Lower lobe of right lung (tissue), 2 donors: ENCODE results near the gene TTC32. TPM values are rescaled to one million over a fixed set of nuclear protein-coding genes. Genes with fewer than 3 reads are reported as not detected.
"Not testable (repeated sequence)": the region's sequence is repeated elsewhere in the genome, so short reads cannot be mapped to it uniquely, and the experiment has no call there.

Source experiments
- ATAC-seq, 2 donors: fragments of 200-7000 bp; cut with Tn5 transposase; one replicate each; pipeline ENCODE4 v1.9.1; 2020 to 2022; ENCODE audit warnings: mild to moderate bottlenecking in 2 of 2, moderate library complexity in 2 of 2
- DNase-seq: peaks from one replicate; pipeline ENCODE4 v3.0.0-alpha.2; 2020
- H3K27ac ChIP-seq: fragments of 200-600 bp; one replicate; pipeline ENCODE4 v1.8.0; 2022
- H3K27me3 ChIP-seq: fragments of 200-600 bp; one replicate; pipeline ENCODE4 v1.8.0; 2022; ENCODE audit warnings: low read depth
- H3K36me3 ChIP-seq: fragments of 200-600 bp; one replicate; pipeline ENCODE4 v1.8.0; 2022; ENCODE audit warnings: mild to moderate bottlenecking
- H3K4me1 ChIP-seq: fragments of 200-600 bp; one replicate; pipeline ENCODE4 v1.8.0; 2022
- H3K4me3 ChIP-seq: fragments of 200-600 bp; one replicate; pipeline ENCODE4 v1.8.0; 2022; ENCODE audit warnings: mild to moderate bottlenecking
- H3K9me3 ChIP-seq: fragments of 200-600 bp; one replicate; pipeline ENCODE4 v1.8.0; 2022
- intact Hi-C: fragments of 100-400 bp; cut with DNase I; formaldehyde crosslinking; loops from one replicate; pipeline ENCODE4 v1.11.0; 2022
- total RNA-seq: library from RNA; stranded (reverse); fragmentation: NEBNext Ultra II Directional; extraction: Animal tissue kit (Norgen Biotek cat#: 25700); gene quantifications from one replicate; pipeline ENCODE4 v1.2.1, GENCODE V29; 2021
- TF ChIP-seq, protein P1 (sequence below): fragments of 200-600 bp; IDR thresholded peaks from one replicate; pipeline ENCODE4 v1.8.0; 2022; ENCODE audit warnings: antibody characterized with exemption, mild to moderate bottlenecking
- donor health status: DM: no; HTN: yes; CAD: no; lungs with severe emphysema.

TTC32 gene
- total RNA-seq, 1 donor from 2014 or later, result 10.3 TPM

DNA sequence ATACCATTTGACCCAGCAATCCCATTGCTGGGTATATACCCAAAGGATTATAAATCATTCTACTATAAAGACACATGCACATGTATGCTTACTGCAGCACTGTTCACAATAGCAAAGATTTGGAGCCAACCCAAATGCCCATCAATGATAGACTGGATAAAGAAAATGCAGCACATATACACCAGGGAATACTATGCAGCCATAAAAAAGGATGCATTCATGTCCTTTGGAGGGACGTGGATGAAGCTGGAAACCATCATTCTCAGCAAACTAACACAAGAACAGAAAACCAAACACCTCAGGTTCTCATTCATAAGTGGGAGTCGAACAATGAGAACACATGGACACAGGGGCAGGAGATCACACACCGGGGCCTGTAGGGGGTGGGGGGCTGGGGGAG, 20.4 kb upstream of the TTC32 start:
- H3K36me3 ChIP-seq, H3K4me1 ChIP-seq, DNase-seq, ATAC-seq, H3K27me3 ChIP-seq, H3K9me3 ChIP-seq, intact Hi-C loops, H3K4me3 ChIP-seq, H3K27ac ChIP-seq: not testable (repeated sequence)

DNA sequence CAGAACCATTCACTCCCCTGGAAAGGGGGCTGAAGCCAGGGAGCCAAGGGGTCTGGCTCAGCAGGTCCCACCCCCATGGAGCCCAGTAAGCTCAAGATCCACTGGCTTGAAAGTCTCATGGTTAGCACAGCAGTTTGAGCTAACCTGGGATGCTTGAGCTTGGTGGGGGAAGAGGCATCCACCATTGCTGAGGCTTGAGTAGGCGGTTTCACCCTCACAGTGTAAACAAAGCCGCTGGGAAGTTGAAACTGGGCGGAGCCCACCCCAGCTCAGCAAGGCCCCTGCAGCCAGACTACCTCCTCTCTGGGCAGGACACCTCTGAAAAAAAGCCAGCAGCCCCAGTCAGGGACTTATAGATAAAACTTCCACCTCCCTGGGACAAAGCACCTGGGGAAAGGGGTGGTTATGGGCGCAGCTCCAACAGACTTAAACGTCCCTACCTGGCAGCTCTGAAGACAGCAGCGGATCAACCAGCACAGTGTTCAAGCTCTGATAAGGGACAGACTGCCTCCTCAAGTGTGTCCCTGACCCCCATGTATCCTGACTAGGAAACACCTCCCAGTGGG, 14.7 kb upstream of the TTC32 start:
- TF ChIP-seq, protein P1, sequence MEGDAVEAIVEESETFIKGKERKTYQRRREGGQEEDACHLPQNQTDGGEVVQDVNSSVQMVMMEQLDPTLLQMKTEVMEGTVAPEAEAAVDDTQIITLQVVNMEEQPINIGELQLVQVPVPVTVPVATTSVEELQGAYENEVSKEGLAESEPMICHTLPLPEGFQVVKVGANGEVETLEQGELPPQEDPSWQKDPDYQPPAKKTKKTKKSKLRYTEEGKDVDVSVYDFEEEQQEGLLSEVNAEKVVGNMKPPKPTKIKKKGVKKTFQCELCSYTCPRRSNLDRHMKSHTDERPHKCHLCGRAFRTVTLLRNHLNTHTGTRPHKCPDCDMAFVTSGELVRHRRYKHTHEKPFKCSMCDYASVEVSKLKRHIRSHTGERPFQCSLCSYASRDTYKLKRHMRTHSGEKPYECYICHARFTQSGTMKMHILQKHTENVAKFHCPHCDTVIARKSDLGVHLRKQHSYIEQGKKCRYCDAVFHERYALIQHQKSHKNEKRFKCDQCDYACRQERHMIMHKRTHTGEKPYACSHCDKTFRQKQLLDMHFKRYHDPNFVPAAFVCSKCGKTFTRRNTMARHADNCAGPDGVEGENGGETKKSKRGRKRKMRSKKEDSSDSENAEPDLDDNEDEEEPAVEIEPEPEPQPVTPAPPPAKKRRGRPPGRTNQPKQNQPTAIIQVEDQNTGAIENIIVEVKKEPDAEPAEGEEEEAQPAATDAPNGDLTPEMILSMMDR, result no peak
- no peak overlapping the region for H3K4me3 ChIP-seq
- H3K9me3 ChIP-seq, result no peaks in the 10 kb centered on the region
- no peaks in the 10 kb centered on the region for H3K27me3 ChIP-seq
- DNase-seq (no peak), ATAC-seq (no peak)
- no peaks in the 10 kb centered on the region for H3K4me1 ChIP-seq
- intact Hi-C loops, result no loop called here
- H3K27ac ChIP-seq, result no peak overlapping the region
- no peaks in the 10 kb centered on the region for H3K36me3 ChIP-seq

DNA sequence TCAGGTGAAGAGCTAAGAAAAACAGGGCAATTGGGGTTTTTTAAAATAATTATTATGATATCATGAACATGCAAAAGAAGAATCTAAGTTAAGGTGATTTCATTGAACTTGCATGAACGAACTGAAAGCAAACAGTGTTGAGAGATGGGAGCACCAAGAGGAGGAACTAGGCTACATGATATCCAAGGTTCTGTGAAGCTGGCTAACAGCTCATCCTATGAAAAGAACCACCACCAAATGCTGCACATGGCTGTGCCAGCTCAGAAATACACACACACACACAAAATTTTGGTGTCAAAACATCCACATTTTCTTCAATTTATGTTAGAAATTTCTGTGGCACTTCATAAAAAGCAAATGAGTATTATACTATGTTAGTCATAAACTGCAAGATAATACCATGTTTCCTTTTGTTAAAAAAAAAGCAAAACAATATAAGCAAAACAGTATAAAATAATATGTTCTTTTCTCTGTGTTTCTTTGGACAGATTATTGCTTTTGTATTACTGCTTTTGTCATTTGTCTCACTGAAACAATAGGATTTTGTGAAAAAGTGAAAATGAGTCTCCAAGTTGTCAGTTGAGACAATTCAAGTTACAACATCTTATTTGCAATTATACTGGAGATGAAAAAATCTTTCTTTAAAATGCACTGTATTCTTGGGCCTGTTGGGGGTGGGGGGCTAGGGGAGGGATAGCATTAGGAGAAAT, 12.6 kb upstream of the TTC32 start:
- no peak overlapping the region for H3K4me3 ChIP-seq
- H3K36me3 ChIP-seq, result no peaks in the 10 kb centered on the region
- TF ChIP-seq, protein P1, result no peak
- ATAC-seq (no peak), DNase-seq (no peak)
- H3K27ac ChIP-seq, result no peak overlapping the region
- intact Hi-C loops, result no loop called here
- no peaks in the 10 kb centered on the region for H3K4me1 ChIP-seq
- no peaks in the 10 kb centered on the region for H3K27me3 ChIP-seq
- H3K9me3 ChIP-seq, result no peaks in the 10 kb centered on the region

DNA sequence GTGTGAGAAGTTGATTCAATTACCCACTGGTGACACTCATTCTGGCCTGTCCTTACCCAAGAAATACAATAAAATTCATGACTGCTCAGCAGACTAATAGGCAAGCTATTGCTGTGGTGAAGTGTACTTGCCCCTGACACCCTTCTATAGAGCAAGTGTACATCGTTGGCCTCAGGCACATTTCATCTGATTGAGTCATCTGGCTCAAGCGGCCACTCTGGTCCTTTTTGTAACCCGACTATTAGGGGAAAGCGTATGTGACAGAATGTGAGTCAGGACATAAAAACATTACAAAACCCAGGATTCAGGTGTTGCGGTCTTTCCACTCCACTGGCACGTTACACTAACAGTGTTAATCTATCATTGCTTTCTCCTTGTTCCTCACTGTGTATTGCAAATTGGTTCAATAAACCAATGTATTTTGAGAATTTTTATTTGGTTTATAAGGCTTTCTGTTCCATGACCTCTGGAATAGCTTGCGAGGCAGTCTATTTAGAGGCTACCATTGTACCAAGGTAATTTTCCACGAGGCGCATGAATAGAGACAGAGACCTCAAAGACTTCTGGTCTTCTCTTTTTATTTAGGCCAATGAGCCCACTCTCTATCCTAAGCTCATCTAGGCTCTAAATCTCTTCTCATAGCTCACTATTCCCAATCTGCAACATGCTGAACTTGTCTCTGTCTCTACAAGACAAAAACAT, 10.2 kb upstream of the TTC32 start:
- H3K4me3 ChIP-seq, result no peak overlapping the region
- no peaks in the 10 kb centered on the region for H3K27me3 ChIP-seq
- H3K9me3 ChIP-seq, result no peaks in the 10 kb centered on the region
- DNase-seq, result no peak
- ATAC-seq, result no peak
- H3K36me3 ChIP-seq, result no peaks in the 10 kb centered on the region
- intact Hi-C loops, result no loop called here
- TF ChIP-seq, protein P1, result no peak
- no peaks in the 10 kb centered on the region for H3K4me1 ChIP-seq
- H3K27ac ChIP-seq, result no peak overlapping the region

DNA sequence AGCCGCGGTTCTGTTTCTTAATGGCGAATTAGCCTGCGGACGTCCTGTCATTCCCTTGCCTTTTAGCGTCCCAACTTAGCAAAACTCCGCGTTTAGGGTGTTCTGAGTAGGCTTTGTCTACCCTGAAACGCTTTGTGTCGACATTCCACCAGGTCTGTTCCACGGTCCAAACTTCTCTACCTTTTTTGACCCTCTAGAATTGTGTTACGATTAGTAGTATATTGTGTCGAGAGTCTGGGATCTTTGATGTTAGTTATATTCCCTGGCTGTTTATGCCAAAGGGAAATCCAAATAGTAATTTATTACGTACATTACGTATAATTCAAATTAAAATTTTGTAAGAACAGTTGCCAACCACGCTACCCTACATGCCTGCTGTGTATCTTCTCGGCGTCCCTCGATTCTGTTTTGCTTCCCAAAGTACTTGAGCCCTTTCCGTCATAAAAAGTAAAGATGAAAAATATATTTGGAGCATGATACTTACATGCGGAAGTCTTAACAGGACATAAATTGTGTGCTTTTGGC, 495 bp upstream of the TTC32 start:
- Histone ChIP-seq H3K4me3 (peak overlapping the region; percentile 69), H3K36me3 (no peaks in the 10 kb centered on the region), H3K4me1 (peaks cover 40% of the 10 kb centered on the region), H3K27me3 (no peaks in the 10 kb centered on the region), H3K27ac (peak overlapping the region; percentile 95), H3K9me3 (no peaks in the 10 kb centered on the region)
- intact Hi-C loops, result no loop called here
- DNase-seq (no peak), ATAC-seq (peak; percentile 6 to 18)
- TF ChIP-seq, protein P1, result no peak
